Effector memory CD4-positive, alpha-beta T cell (primary cell): ENCODE measurements around the gene CFAP20DC.

Experiments
- DNase-seq, 3 donors: peaks; one replicate each; pipeline ENCODE4 v3.0.0-alpha.2; 2020
- H3K27ac ChIP-seq: 2 replicates; pipeline ENCODE4 v1.7.0; 2013; ENCODE audit warnings: mild to moderate bottlenecking, low read length, moderate library complexity; ENCODE audit not compliant: insufficient read depth, poor library complexity, severe bottlenecking
- H3K27me3 ChIP-seq: replicated peaks from 2 replicates; pipeline ENCODE4 v1.7.0; 2013; ENCODE audit warnings: mild to moderate bottlenecking, low read length; ENCODE audit not compliant: insufficient read depth, control insufficient read depth, poor library complexity, severe bottlenecking
- H3K36me3 ChIP-seq: 2 replicates; pipeline ENCODE4 v1.7.0; 2013; ENCODE audit warnings: mild to moderate bottlenecking, low read length, moderate library complexity; ENCODE audit not compliant: control insufficient read depth, insufficient read depth
- H3K4me1 ChIP-seq: 2 replicates; pipeline ENCODE4 v1.7.0; 2013; ENCODE audit warnings: low read length, mild to moderate bottlenecking; ENCODE audit not compliant: control insufficient read depth, insufficient read depth, poor library complexity, severe bottlenecking
- H3K4me3 ChIP-seq: 2 replicates; pipeline ENCODE4 v1.7.0; 2013; ENCODE audit warnings: low read length, low read depth, mild to moderate bottlenecking; ENCODE audit not compliant: insufficient read depth, poor library complexity, severe bottlenecking
- H3K9me3 ChIP-seq: 2 replicates; pipeline ENCODE4 v1.7.0; 2013; ENCODE audit warnings: mild to moderate bottlenecking, low read length, moderate library complexity; ENCODE audit not compliant: control insufficient read depth

Gene CFAP20DC

GRCh38 chr3:58783845-58784244 is 266.0 kb downstream of the CFAP20DC start:
- Histone ChIP-seq H3K4me1 (no peaks in the 10 kb centered on the region), H3K9me3 (no peaks in the 10 kb centered on the region), H3K36me3 (no peaks in the 10 kb centered on the region), H3K4me3 (no peak overlapping the region), H3K27me3 (no peaks in the 10 kb centered on the region), H3K27ac (no peak overlapping the region)
- no peak for DNase-seq

- H3K4me1 ChIP-seq, result no peaks in the 10 kb centered on the region
- H3K36me3 ChIP-seq, result no peaks in the 10 kb centered on the region
- no peak for DNase-seq
- peaks cover 5% of the 10 kb centered on the region for H3K9me3 ChIP-seq
- no peak overlapping the region for H3K27ac ChIP-seq
- H3K27me3 ChIP-seq, result no peaks in the 10 kb centered on the region
- no peak overlapping the region for H3K4me3 ChIP-seq
Measured at GRCh38 chr3:58779934-58780333, 269.9 kb downstream of the CFAP20DC start.

GRCh38 chr3:58776231-58776630 is 273.6 kb downstream of the CFAP20DC start:
- H3K27me3 ChIP-seq, result no peaks in the 10 kb centered on the region
- H3K4me3 ChIP-seq, result no peak overlapping the region
- no peak overlapping the region for H3K27ac ChIP-seq
- H3K4me1 ChIP-seq, result no peaks in the 10 kb centered on the region
- DNase-seq, result no peak
- H3K9me3 ChIP-seq, result peaks cover 5% of the 10 kb centered on the region
- H3K36me3 ChIP-seq, result no peaks in the 10 kb centered on the region

GRCh38 chr3:58772462-58772861 is 277.4 kb downstream of the CFAP20DC start:
- DNase-seq, result no peak
- no peak overlapping the region for H3K4me3 ChIP-seq
- H3K27me3 ChIP-seq, result no peaks in the 10 kb centered on the region
- no peak overlapping the region for H3K27ac ChIP-seq
- H3K36me3 ChIP-seq, result no peaks in the 10 kb centered on the region
- H3K9me3 ChIP-seq, result no peaks in the 10 kb centered on the region
- H3K4me1 ChIP-seq, result no peaks in the 10 kb centered on the region

- Histone ChIP-seq H3K4me1 (no peaks in the 10 kb centered on the region), H3K27ac (no peak overlapping the region), H3K27me3 (no peaks in the 10 kb centered on the region), H3K4me3 (no peak overlapping the region), H3K9me3 (no peaks in the 10 kb centered on the region), H3K36me3 (no peaks in the 10 kb centered on the region)
- DNase-seq, result no peak
Measured at GRCh38 chr3:58769065-58769464, 280.8 kb downstream of the CFAP20DC start.

GRCh38 chr3:58766587-58767282 is 283.1 kb downstream of the CFAP20DC start:
- Histone ChIP-seq H3K4me1 (no peaks in the 10 kb centered on the region), H3K36me3 (no peaks in the 10 kb centered on the region), H3K27me3 (no peaks in the 10 kb centered on the region), H3K27ac (no peak overlapping the region), H3K4me3 (no peak overlapping the region), H3K9me3 (no peaks in the 10 kb centered on the region)
- no peak for DNase-seq

GRCh38 chr3:58755150-58755549 is 294.7 kb downstream of the CFAP20DC start:
- Histone ChIP-seq H3K27me3 (no peaks in the 10 kb centered on the region), H3K4me3 (no peak overlapping the region), H3K9me3 (no peaks in the 10 kb centered on the region), H3K4me1 (no peaks in the 10 kb centered on the region), H3K27ac (no peak overlapping the region), H3K36me3 (no peaks in the 10 kb centered on the region)
- DNase-seq, result no peak

- Histone ChIP-seq H3K4me3 (no peak overlapping the region), H3K27me3 (no peaks in the 10 kb centered on the region), H3K9me3 (no peaks in the 10 kb centered on the region), H3K27ac (no peak overlapping the region), H3K4me1 (no peaks in the 10 kb centered on the region), H3K36me3 (no peaks in the 10 kb centered on the region)
- no peak for DNase-seq
Measured at GRCh38 chr3:58754074-58754473, 295.8 kb downstream of the CFAP20DC start.

GRCh38 chr3:58751882-58752567 is 297.8 kb downstream of the CFAP20DC start:
- Histone ChIP-seq H3K27me3 (no peaks in the 10 kb centered on the region), H3K4me3 (no peak overlapping the region), H3K36me3 (no peaks in the 10 kb centered on the region), H3K4me1 (no peaks in the 10 kb centered on the region), H3K27ac (no peak overlapping the region), H3K9me3 (no peaks in the 10 kb centered on the region)
- no peak for DNase-seq

GRCh38 chr3:58751235-58751634 is 298.6 kb downstream of the CFAP20DC start:
- H3K27ac ChIP-seq, result no peak overlapping the region
- no peak for DNase-seq

More at GRCh38 chr3:58751235-58751634, 298.6 kb downstream of the CFAP20DC start:
- Histone ChIP-seq H3K9me3 (no peaks in the 10 kb centered on the region), H3K4me1 (no peaks in the 10 kb centered on the region), H3K27me3 (no peaks in the 10 kb centered on the region), H3K36me3 (no peaks in the 10 kb centered on the region), H3K4me3 (no peak overlapping the region)
